DOHH2 (cell line): ENCODE data around the gene OR8J3.

ENCODE experiments used
- H3F3A ChIP-seq: fragments of 200-600 bp; sonication (generic), shearing (Covaris generic); 2 replicates; pipeline ENCODE4 v1.6.0; 2016; ENCODE audit warnings: antibody characterized with exemption, mild to moderate bottlenecking; ENCODE audit not compliant: control insufficient read depth, insufficient read depth
- H3K27ac ChIP-seq: fragments of 200-600 bp; sonication (generic); 2 replicates; pipeline ENCODE4 v1.5.1; 2014; ENCODE audit warnings: low read depth, mild to moderate bottlenecking, low read length, moderate library complexity
- H3K27me3 ChIP-seq: fragments of 200-600 bp; sonication (generic); 2 replicates; pipeline ENCODE4 v1.6.1; 2014; ENCODE audit warnings: mild to moderate bottlenecking, low read length, mixed read lengths; ENCODE audit not compliant: control insufficient read depth
- H3K36me3 ChIP-seq: fragments of 200-600 bp; sonication (generic); 2 replicates; pipeline ENCODE4 v1.6.1; 2014; ENCODE audit warnings: mild to moderate bottlenecking, low read length, moderate library complexity, mixed read lengths; ENCODE audit not compliant: control insufficient read depth
- H3K4me1 ChIP-seq: fragments of 200-600 bp; sonication (generic); 2 replicates; pipeline ENCODE4 v1.6.1; 2014; ENCODE audit warnings: mild to moderate bottlenecking, low read length, mixed read lengths; ENCODE audit not compliant: control insufficient read depth
- H3K4me2 ChIP-seq: fragments of 200-600 bp; sonication (generic); 2 replicates; pipeline ENCODE4 v1.6.0; 2014; ENCODE audit warnings: mild to moderate bottlenecking, low read length, moderate library complexity
- H3K4me3 ChIP-seq: fragments of 200-600 bp; sonication (generic); 2 replicates; pipeline ENCODE4 v1.5.1; 2014; ENCODE audit warnings: mild to moderate bottlenecking, low read length, mixed read lengths
- H3K79me2 ChIP-seq: fragments of 200-600 bp; sonication (generic); 2 replicates; pipeline ENCODE4 v1.6.1; 2014; ENCODE audit warnings: mild to moderate bottlenecking, low read length, mixed read lengths; ENCODE audit not compliant: control insufficient read depth
- H3K9me2 ChIP-seq: fragments of 200-600 bp; sonication (generic); replicated peaks from 2 replicates; pipeline ENCODE4 v1.6.1; 2014; ENCODE audit warnings: mild to moderate bottlenecking, low read length, mixed read lengths; ENCODE audit not compliant: control insufficient read depth
- H3K9me3 ChIP-seq: fragments of 200-600 bp; sonication (generic); 2 replicates; pipeline ENCODE4 v1.6.1; 2014; ENCODE audit warnings: antibody characterized with exemption, low read length, mixed read lengths; ENCODE audit not compliant: control insufficient read depth, insufficient read depth
- H4K20me1 ChIP-seq: fragments of 200-600 bp; sonication (generic); 2 replicates; pipeline ENCODE4 v1.6.0; 2014; ENCODE audit warnings: low read depth, mild to moderate bottlenecking, antibody characterized with exemption, low read length, moderate library complexity; ENCODE audit not compliant: control insufficient read depth, insufficient read depth
- CTCF ChIP-seq: fragments of 200-600 bp; sonication (generic); IDR thresholded peaks from one replicate; pipeline ENCODE4 v1.5.1; 2014; ENCODE audit warnings: antibody characterized with exemption, mild to moderate bottlenecking, low read depth, low read length; ENCODE audit not compliant: poor library complexity, severe bottlenecking
- EZH2phosphoT487 ChIP-seq: fragments of 200-600 bp; sonication (generic); IDR thresholded peaks from 2 replicates; pipeline ENCODE4 v1.6.1; 2017; ENCODE audit warnings: borderline replicate concordance, mild to moderate bottlenecking, antibody characterized with exemption, low read length, moderate library complexity, mixed read lengths

OR8J3 gene, protein sequence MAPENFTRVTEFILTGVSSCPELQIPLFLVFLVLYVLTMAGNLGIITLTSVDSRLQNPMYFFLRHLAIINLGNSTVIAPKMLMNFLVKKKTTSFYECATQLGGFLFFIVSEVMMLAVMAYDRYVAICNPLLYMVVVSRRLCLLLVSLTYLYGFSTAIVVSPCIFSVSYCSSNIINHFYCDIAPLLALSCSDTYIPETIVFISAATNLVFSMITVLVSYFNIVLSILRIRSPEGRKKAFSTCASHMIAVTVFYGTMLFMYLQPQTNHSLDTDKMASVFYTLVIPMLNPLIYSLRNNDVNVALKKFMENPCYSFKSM

GRCh38 chr11:56140151-56140661 lies at the start of gene OR8J3:
Gene OR8J3, minus strand, starts transcription at chr11:56140201. Its CDS starts 2,483 bp downstream, at chr11:56137718.
- no peaks in the 10 kb centered on the region for H3K27me3 ChIP-seq
- H3K36me3 ChIP-seq: no peaks in the 10 kb centered on the region
- no peaks in the 10 kb centered on the region for H4K20me1 ChIP-seq
- no peaks in the 10 kb centered on the region for H3K9me2 ChIP-seq
- H3K27ac ChIP-seq: no peak within 1 kb of the TSS
- no peaks in the 10 kb centered on the region for H3F3A ChIP-seq
- H3K79me2 ChIP-seq: no peaks in the 10 kb centered on the region
- H3K4me2 ChIP-seq: no peak within 1 kb of the TSS
- no peaks in the 10 kb centered on the region for H3K9me3 ChIP-seq
- H3K4me1 ChIP-seq: no peaks in the 10 kb centered on the region
- TF ChIP-seq EZH2phosphoT487: no peak
- TF ChIP-seq CTCF: no peak
- H3K4me3 ChIP-seq: no peak within 1 kb of the TSS

DNA sequence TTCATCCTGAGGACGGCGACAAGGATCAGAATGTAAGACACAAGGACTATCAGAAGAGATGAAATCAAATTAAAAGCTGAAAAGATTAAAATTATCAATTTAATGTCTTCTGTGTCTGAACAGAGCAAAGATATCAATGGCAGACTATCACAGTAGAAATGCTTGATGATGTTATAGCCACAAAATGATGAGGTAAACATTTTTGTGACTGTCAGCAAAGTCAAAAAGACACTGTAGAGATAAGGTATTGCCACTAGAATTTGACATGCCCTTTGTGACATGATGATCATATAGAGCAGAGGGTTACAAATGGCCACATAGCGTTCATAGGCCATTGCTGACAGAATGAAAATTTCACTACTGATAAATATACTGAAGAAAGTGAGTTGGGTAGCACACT lies 48.6 kb upstream of the OR8J3 start:
- H3K27me3 ChIP-seq: no peaks in the 10 kb centered on the region
- H3K9me3 ChIP-seq: no peaks in the 10 kb centered on the region
- TF ChIP-seq CTCF: no peak
- no peak for TF ChIP-seq EZH2phosphoT487
- no peak overlapping the region for H3K4me3 ChIP-seq
- H3K4me1 ChIP-seq: no peaks in the 10 kb centered on the region
- H3K27ac ChIP-seq: no peak overlapping the region
- H3K79me2 ChIP-seq: no peaks in the 10 kb centered on the region
- no peaks in the 10 kb centered on the region for H3F3A ChIP-seq
- no peaks in the 10 kb centered on the region for H3K36me3 ChIP-seq
- H3K9me2 ChIP-seq: no peaks in the 10 kb centered on the region
- H4K20me1 ChIP-seq: no peaks in the 10 kb centered on the region
- H3K4me2 ChIP-seq: no peak overlapping the region

GRCh38 chr11:56183459-56183858 lies 43.5 kb upstream of the OR8J3 start:
- no peak overlapping the region for H3K4me2 ChIP-seq

More at GRCh38 chr11:56183459-56183858, 43.5 kb upstream of the OR8J3 start:
- Histone ChIP-seq H3K4me3 (no peak overlapping the region), H3K27ac (no peak overlapping the region), H4K20me1 (no peaks in the 10 kb centered on the region), H3K36me3 (no peaks in the 10 kb centered on the region), H3K79me2 (no peaks in the 10 kb centered on the region), H3K9me2 (no peaks in the 10 kb centered on the region), H3K27me3 (no peaks in the 10 kb centered on the region), H3K9me3 (no peaks in the 10 kb centered on the region), H3K4me1 (no peaks in the 10 kb centered on the region), H3F3A (no peaks in the 10 kb centered on the region)
- TF ChIP-seq EZH2phosphoT487: no peak
- TF ChIP-seq CTCF: no peak
